Smooth muscle cell (in vitro differentiated cells): ENCODE results near the gene LRMDA. TPM values are rescaled to one million over a fixed set of nuclear protein-coding genes. Genes with fewer than 3 reads are reported as not detected.

Experiments used
- DNase-seq: peaks from one replicate; lab custom pipeline; 2025; ENCODE audit not compliant: unreplicated experiment; lab: John Stamatoyannopoulos, UW
- H2AFZ ChIP-seq: fragments of 200-600 bp; sonication (generic); 2 replicates; pipeline ENCODE4 v1.6.0; 2016; ENCODE audit warnings: antibody characterized with exemption, low read depth, mild to moderate bottlenecking
- H3F3A ChIP-seq: fragments of 200-600 bp; sonication (generic); 2 replicates; pipeline ENCODE4 v1.6.0; 2017; ENCODE audit warnings: antibody characterized with exemption, low read depth
- H3K27ac ChIP-seq: fragments of 200-600 bp; sonication (generic); 2 replicates; pipeline ENCODE4 v1.5.1; 2016; ENCODE audit warnings: low read depth, mild to moderate bottlenecking
- H3K27me3 ChIP-seq: fragments of 200-600 bp; sonication (generic); 2 replicates; pipeline ENCODE4 v1.6.1; 2016; ENCODE audit warnings: low read depth, mild to moderate bottlenecking
- H3K36me3 ChIP-seq: fragments of 200-600 bp; sonication (generic); 2 replicates; pipeline ENCODE4 v1.5.1; 2016; ENCODE audit warnings: low read depth
- H3K4me1 ChIP-seq: fragments of 200-600 bp; sonication (generic); 2 replicates; pipeline ENCODE4 v1.5.1; 2016; ENCODE audit warnings: low read depth
- H3K4me2 ChIP-seq: fragments of 200-600 bp; sonication (generic); 2 replicates; pipeline ENCODE4 v1.6.0; 2016; ENCODE audit warnings: mild to moderate bottlenecking
- H3K4me3 ChIP-seq: fragments of 200-600 bp; sonication (generic); 2 replicates; pipeline ENCODE4 v1.5.1; 2016; ENCODE audit warnings: mild to moderate bottlenecking
- H3K79me2 ChIP-seq: fragments of 200-600 bp; sonication (generic); 2 replicates; pipeline ENCODE4 v1.6.0; 2016; ENCODE audit warnings: low read depth, mild to moderate bottlenecking
- H3K9ac ChIP-seq: fragments of 200-600 bp; sonication (generic); 2 replicates; pipeline ENCODE4 v1.6.0; 2016; ENCODE audit warnings: low read depth
- H3K9me3 ChIP-seq: fragments of 200-600 bp; sonication (generic); replicated peaks from 2 replicates; pipeline ENCODE4 v1.5.1; 2016; ENCODE audit warnings: low read depth
- H4K20me1 ChIP-seq: fragments of 200-600 bp; sonication (generic); 2 replicates; pipeline ENCODE4 v1.6.0; 2016; ENCODE audit warnings: low read depth
- CTCF ChIP-seq: fragments of 200-600 bp; sonication (generic); IDR thresholded peaks from 2 replicates; pipeline ENCODE4 v1.5.1; 2017; ENCODE audit warnings: borderline replicate concordance, mild to moderate bottlenecking, antibody characterized with exemption; ENCODE audit not compliant: insufficient read depth, poor library complexity, severe bottlenecking
- WGBS: methylation state at CpG from one replicate; pipeline ENCODE4 v1.1.7; 2016; ENCODE audit warnings: low lambda C conversion rate; 5-methylcytosine and 5-hydroxymethylcytosine counted together
- polyA plus RNA-seq: library from polyadenylated mRNA; unstranded; fragments of >200 nt; fragmentation: Nextera tagmentation; extraction: Ambion mirVana; gene quantifications from 2 replicates; pipeline ENCODE4 v1.2.1, GENCODE V29; 2016
- total RNA-seq: library from RNA; depleted of rRNA; stranded (reverse); fragments of >200 nt; gene quantifications from 2 replicates; pipeline ENCODE4 v1.2.3, GENCODE V29; 2014

The LRMDA gene
- total and polyA plus RNA-seq, 2 experiments from 2014 or later = 1.5 to 1.6 TPM

GRCh38 chr10:75598998-75599397 lies 167.6 kb downstream of the LRMDA start:
- no peaks in the 10 kb centered on the region for H3K9me3 ChIP-seq
- no peaks in the 10 kb centered on the region for H3F3A ChIP-seq
- WGBS = 81% methylated on average over 5 of the region's 5 CpGs
- peaks cover 28% of the 10 kb centered on the region for H3K4me1 ChIP-seq
- no peaks in the 10 kb centered on the region for H4K20me1 ChIP-seq
- no peak overlapping the region for H3K27ac ChIP-seq
- DNase-seq = no peak
- H3K79me2 ChIP-seq = no peaks in the 10 kb centered on the region
- no peak overlapping the region for H3K4me3 ChIP-seq
- no peaks in the 10 kb centered on the region for H3K36me3 ChIP-seq
- H3K27me3 ChIP-seq = peaks cover 39% of the 10 kb centered on the region
- no peak overlapping the region for H3K4me2 ChIP-seq
- no peak overlapping the region for H2AFZ ChIP-seq
- TF ChIP-seq CTCF = no peak
- no peak overlapping the region for H3K9ac ChIP-seq

- Histone ChIP-seq H3K9me3 (no peaks in the 10 kb centered on the region), H3K4me3 (no peak overlapping the region), H3K4me1 (peaks cover 28% of the 10 kb centered on the region), H4K20me1 (no peaks in the 10 kb centered on the region), H2AFZ (no peak overlapping the region), H3K27me3 (peaks cover 49% of the 10 kb centered on the region), H3K36me3 (no peaks in the 10 kb centered on the region), H3K27ac (no peak overlapping the region), H3K4me2 (no peak overlapping the region), H3K79me2 (no peaks in the 10 kb centered on the region), H3F3A (no peaks in the 10 kb centered on the region), H3K9ac (no peak overlapping the region)
- no peak for DNase-seq
- WGBS = 93% methylated on average over 2 of the region's 2 CpGs
- no peak for TF ChIP-seq CTCF
These were observed 168.6 kb downstream of the LRMDA start for GRCh38 chr10:75599875-75600648.

- no peak for TF ChIP-seq CTCF
- Histone ChIP-seq H3K27me3 (peaks cover 57% of the 10 kb centered on the region), H4K20me1 (no peaks in the 10 kb centered on the region), H3K36me3 (no peaks in the 10 kb centered on the region), H3K9ac (no peak overlapping the region), H3K4me2 (no peak overlapping the region), H3F3A (no peaks in the 10 kb centered on the region), H3K4me1 (peaks cover 28% of the 10 kb centered on the region), H3K9me3 (no peaks in the 10 kb centered on the region), H3K79me2 (no peaks in the 10 kb centered on the region), H2AFZ (no peak overlapping the region), H3K27ac (no peak overlapping the region), H3K4me3 (no peak overlapping the region)
- DNase-seq = no peak
- 65% methylated on average over 4 of the region's 4 CpGs for WGBS
These were observed 169.4 kb downstream of the LRMDA start for GRCh38 chr10:75600833-75601232.

- Histone ChIP-seq H3K4me2 (no peak overlapping the region), H3K9me3 (no peaks in the 10 kb centered on the region), H4K20me1 (no peaks in the 10 kb centered on the region), H3K36me3 (no peaks in the 10 kb centered on the region), H3K79me2 (no peaks in the 10 kb centered on the region), H3K9ac (no peak overlapping the region), H3K4me1 (peaks cover 18% of the 10 kb centered on the region), H3K4me3 (no peak overlapping the region), H3K27ac (no peak overlapping the region), H3F3A (no peaks in the 10 kb centered on the region), H2AFZ (no peak overlapping the region), H3K27me3 (peaks cover 54% of the 10 kb centered on the region)
- no peak for TF ChIP-seq CTCF
- no peak for DNase-seq
- WGBS = 98% methylated on average over 2 of the region's 2 CpGs
These were observed 170.9 kb downstream of the LRMDA start for GRCh38 chr10:75602341-75602740.
